ENCODE results near the gene DNAH2. TPM values are rescaled to one million over a fixed set of nuclear protein-coding genes. Genes with fewer than 3 reads are reported as not detected.

The DNAH2 gene
- total and polyA plus RNA-seq, 9 of the 15 experiments (the other 6 are each of a cell fraction or from before 2014, with no cell fraction given), result 0.03 TPM; not detected in 8

GRCh38 chr17:7838090-7839075, 120.8 kb downstream of the DNAH2 start (continued):
- 0 out of 2 replicates have a peak, but pooled peaks have one; percentile 43 for TF ChIP-seq ZNF592 (IDR thresholded peaks at IDR 0.05)
- peak; percentile 87 for TF ChIP-seq ATF7 (IDR thresholded peaks at IDR 0.05)
- peak in 1 of 2 experiments; percentile 51; a peak in 2 of 4 replicates for TF ChIP-seq HDAC1 (IDR thresholded peaks at IDR 0.05)
- 0 out of 2 replicates have a peak, but pooled peaks have one; percentile 5 for TF ChIP-seq CREM (IDR thresholded peaks at IDR 0.05; ENCODE audit: low read depth)
- peak in 1 of 2 experiments; percentile 30; a peak in 1 of 4 replicates for TF ChIP-seq NRF1 (conservative IDR thresholded peaks at IDR 0.05 in 1 of 2, IDR thresholded peaks at IDR 0.05 in 1 of 2)
- TF ChIP-seq RBM34 (IDR thresholded peaks at IDR 0.05; ENCODE audit: borderline replicate concordance, insufficient read depth, low read length), result no peak
- TF ChIP-seq STAT6 (CRISPR knock-in tag; IDR thresholded peaks at IDR 0.05), result no peak
- TF ChIP-seq MAFF (IDR thresholded peaks at IDR 0.05; ENCODE audit: low read length), result no peak
- TF ChIP-seq CCNT2 (IDR thresholded peaks at IDR 0.05; ENCODE audit: borderline replicate concordance, extremely low read depth, insufficient read length, low read depth, low read length), result no peak
- 0 out of 2 replicates have a peak, but pooled peaks have one; percentile 48 for TF ChIP-seq MTA3 (IDR thresholded peaks at IDR 0.05; ENCODE audit: borderline replicate concordance)
- TF ChIP-seq BRF2 (IDR thresholded peaks at IDR 0.05; ENCODE audit: borderline replicate concordance, insufficient read depth, insufficient read length), result no peak
- no peak for TF ChIP-seq KDM1A (IDR thresholded peaks at IDR 0.05)
- TF ChIP-seq RAD21 (CRISPR knock-in tag; conservative IDR thresholded peaks at IDR 0.05 in 1 of 2, IDR thresholded peaks at IDR 0.05 in 1 of 2), result peak in 1 of 2 experiments; percentile 7; a peak in 1 of 4 replicates
- peak; percentile 43 for TF ChIP-seq RNF2 (IDR thresholded peaks at IDR 0.05)

All from K562 (cell line).